HG03469 (cell line): ENCODE data around the gene AGPAT1.
"Not testable (repeated sequence)": the region's sequence is repeated elsewhere in the genome, so short reads cannot be mapped to it uniquely, and the experiment has no call there.

Experiments used
- ATAC-seq: cut with Tn5 transposase; IDR thresholded peaks from one replicate; pipeline ENCODE4 v1.9.1; 2021; ENCODE audit warnings: mild to moderate bottlenecking, moderate library complexity, moderate number of reproducible peaks; ENCODE audit not compliant: unreplicated experiment

Gene AGPAT1

DNA sequence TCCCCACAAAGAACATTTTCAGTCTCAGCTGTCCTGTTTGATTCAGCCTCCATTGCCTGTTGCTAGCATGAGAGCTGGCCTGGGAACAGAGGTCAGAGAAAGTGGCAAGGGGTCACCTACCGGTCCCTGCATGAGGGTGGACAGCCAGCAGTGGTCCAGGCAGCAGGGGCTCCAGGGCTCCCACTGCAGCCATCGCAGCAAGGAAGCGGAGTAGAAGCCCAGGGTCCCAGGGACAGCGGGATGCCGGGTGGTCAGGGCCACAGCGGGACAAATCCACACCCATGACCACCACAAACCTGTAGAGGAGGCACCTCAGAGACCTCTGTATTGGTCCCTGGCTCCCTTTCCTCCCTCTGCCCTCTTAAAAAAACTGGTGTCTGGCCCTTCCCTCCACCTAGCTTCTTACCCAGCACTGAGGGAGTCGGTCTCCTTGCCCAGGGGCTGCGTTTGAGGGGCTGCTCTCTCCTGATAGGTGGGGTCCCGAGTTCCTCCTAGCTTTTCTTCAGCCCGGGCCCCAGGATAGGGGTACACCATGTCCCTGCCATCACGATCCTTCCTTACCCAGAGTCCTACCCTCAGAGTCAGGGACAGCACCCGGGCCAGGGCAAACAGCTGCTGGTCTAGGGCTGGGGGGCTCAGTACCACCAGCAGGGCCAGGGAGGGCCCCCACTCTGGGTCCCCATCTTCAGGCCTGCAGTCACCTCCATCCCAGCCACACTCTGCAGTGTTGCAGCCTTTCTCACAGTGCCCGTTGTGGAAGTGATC lies 25.0 kb upstream of the AGPAT1 start:
- no peak for ATAC-seq

DNA sequence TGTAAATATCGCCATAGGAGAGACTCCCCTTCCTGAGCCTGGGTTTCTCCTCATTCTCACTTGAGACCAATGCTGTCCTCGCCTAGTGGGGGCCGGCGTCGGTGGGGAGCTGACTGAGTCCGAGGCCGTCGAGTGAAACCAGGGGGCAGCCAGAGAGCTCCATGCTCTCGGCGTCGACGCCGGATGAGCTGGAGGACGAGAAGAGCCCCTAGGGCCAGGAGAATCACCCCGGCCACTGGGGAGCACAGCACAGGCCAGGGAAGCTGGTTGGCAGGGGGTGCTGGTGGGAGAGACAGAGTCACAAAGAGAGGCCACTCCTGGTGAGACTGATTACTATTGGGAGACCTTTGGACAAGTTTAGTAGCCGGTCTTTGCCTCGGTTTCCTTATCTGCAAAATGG lies 23.0 kb upstream of the AGPAT1 start:
- no peak for ATAC-seq

DNA sequence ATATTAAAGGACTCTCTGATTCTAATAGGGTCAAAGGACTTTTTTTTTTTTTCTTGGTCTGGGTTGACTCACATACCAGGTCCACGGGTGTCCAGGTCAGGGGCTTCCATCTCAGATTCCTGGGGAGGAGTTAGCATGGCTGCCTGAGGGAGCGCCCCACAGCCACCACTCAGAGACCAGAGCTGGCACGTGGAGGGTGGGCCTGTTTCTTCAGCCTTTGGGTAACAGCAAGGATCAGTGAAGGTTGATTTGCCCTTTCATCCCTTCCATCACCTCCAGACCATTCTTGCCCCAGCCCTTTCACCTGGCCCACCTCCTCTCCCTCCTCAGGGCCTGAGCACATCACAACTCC lies 22.4 kb upstream of the AGPAT1 start:
- ATAC-seq = no peak

DNA sequence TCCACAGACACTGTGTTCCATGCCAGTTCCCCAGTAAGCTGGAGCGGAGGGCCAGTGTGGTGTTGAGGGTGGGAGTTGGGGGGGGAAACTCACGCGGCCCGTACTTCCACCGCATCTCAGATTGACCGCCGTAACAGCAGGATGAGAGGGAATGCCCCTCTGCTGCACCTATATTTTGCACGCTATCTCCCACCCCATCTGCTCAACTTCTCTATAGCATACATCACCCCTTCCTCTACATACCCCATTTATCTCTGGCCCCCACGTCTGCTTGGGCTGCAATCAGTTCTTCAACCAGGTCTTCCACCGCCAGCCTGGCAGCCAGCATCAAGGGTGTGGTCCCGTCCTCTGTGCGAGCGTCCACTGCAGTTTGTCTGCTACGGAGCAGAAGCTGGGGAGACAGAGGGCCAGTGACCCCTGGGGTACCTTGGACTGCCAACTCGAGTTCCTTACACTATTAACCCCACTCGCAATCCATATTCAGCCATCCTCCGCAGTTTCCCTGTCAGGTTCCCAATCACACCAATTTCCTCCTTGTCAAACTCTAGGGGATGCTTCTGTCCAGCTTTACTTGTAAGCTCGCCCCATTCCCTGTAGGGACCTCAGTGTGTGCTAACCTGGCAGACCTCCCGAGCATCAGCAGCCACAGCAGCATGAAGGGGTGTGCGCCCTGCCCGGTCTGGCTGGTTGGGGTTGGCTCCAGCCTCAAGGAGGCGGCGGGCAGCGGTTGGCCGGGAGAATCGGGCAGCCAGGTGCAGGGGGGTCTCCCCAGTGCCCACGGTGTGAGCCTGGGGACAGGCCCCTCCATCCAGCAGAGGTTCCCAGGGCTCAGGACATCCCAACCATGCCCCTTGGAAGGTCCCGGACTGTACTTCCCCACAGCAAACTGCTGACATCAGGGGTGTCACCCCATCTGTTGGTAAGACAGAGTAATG lies 21.1 kb upstream of the AGPAT1 start:
- no peak for ATAC-seq

DNA sequence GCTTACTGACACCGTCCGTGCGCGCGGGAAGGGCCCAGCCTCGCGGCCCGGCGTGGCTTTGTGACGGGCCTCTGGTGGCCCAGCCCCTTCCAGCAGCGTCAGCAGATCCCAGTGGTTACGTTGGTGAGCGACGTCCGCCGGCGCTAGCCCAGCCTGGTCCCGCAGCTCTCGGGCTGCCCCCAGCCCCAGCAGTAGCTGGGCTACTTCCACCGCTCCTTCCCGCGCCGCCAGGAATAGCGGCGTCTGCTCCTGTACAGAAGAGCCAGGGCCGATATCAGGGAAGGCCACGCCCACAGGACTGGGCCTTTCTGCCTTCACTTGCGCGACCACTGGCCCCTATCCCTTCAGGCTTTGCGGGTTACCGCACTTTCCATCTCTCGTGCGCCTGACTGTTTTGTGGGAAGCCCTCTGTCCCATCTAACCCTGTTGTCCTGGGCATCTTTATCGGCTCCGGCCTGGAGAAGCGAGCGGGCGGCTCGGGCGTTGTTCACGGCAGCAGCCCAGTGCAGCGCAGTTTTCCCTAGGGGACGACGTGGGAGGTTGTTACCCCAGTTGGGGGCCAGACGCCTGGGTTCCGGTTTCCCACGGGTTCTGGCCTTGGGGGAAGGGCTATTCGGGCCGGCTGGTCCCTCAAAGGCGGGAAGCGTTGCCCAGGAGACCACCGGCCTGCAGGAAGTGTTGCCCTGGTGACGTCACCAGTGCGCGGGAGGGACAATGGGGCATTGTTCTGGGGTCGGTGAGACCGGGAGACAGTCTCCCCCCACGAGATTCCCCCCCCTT lies 20.2 kb upstream of the AGPAT1 start:
- peak; percentile 53 for ATAC-seq

DNA sequence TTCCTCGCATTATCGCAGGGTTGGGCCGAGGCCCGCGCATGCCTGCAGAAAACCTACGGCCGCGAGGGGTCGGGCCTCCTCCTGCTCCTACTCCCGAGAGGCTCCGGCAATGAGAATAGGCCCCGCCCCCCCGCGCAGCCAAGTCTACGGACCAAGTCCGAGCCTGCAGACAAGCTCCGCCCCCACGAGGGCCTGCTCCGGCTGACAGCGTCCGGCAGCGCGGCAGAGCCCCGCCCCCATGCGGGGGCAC lies 19.7 kb upstream of the AGPAT1 start:
- ATAC-seq = peak; percentile 53

DNA sequence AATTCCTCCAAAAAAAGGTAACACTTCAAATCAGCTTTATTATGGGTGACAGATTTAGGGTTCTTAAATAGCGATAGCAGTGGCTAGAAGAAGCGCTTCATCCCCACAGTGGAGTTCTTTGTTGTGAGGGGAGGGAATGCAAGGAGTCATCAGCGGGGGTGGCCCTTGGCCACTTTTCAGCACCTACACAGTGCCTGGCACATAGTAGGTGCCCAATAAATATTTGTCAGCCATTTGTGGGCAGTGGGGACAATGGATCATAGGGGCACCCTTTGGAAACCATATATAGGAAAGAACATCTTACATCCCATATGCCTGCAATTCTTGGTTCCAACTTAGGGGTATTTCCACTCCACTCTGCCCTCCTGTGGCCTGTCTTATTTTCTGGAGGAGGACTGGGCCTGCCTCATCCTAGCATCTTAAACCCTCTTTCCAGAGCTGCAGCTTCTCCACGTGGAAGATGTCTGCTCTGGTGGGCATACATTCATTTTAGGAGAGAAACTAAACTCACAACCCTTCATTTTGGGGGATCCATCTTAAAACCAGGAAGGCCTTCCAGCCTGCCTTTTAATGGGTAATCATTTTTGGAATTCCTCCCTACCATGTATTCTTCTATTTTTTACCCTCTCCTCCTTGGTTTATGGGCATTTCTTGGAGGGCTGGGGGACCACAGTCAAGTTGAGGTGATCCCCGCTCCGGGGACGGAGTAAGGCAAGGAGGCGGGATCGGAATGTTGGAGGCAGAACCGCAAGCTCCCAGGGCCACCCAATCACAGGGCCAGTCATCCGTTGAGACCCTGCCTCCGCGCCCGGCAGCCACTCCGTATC lies 19.2 kb upstream of the AGPAT1 start:
- ATAC-seq = no peak

DNA sequence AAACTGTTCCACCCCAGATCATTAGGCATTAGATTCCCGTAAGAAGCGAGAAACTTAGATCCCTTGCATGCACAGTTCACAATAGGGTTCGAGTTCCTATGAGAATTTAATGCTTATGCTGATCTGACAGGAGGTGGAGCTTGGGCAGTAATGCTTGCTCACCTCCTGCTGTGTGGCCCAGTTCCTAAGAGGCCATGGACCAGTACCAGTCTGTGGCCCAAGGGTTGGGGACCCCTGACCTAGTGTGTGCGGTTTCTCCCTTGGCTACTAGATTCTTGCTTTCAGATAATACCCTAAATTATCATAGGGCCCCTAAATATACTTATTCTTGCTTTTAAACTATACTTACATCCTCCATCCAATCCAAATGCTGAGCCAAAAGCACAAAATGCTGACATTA lies 18.5 kb upstream of the AGPAT1 start:
- no peak for ATAC-seq

DNA sequence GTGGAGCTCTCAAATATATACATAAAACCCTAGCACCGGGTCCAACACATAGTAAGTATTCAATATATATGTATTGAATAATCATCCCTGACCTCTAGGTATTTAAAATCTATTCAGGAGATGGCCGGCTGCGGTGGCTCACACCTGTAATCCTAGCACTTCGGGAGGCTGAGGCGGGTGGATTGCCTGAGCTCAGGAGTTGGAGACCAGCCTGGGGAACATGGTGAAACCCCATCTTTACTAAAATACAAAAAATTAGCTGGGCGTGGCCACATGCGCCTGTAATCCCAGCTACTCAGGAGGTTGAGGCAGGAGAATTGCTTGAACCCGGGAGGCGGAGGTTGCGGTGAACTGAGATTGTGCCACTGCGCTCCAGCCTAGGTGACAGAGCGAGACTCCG lies 17.2 kb upstream of the AGPAT1 start:
- not testable (repeated sequence) for ATAC-seq

DNA sequence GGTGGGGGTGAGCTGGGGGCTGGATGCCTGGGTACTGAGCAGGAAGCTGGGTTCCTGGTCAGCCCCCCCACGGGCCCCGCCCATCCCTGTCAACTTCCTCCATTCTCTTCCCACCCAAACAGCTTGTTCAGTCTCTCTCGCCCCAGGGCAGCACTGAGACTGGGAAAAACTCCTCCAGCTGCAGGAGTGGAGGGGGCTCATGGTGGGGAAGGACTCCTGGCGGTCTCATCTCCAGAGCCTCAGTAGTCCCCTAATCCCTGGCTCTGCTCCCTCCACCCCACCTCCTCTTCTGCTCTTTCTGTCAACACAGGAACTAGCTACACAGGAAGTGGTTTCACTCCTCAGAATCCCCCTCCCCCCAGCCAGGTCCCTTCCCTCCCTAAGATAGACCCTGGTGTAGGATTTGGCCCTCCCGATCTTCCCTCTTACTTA lies 16.7 kb upstream of the AGPAT1 start, which contains the start of gene GPSM3:
Gene GPSM3 (minus strand): TSS at position 36 of the 432 bp plus-strand sequence. CDS start 130 bp downstream, outside the sequence.
- ATAC-seq = no peak

DNA sequence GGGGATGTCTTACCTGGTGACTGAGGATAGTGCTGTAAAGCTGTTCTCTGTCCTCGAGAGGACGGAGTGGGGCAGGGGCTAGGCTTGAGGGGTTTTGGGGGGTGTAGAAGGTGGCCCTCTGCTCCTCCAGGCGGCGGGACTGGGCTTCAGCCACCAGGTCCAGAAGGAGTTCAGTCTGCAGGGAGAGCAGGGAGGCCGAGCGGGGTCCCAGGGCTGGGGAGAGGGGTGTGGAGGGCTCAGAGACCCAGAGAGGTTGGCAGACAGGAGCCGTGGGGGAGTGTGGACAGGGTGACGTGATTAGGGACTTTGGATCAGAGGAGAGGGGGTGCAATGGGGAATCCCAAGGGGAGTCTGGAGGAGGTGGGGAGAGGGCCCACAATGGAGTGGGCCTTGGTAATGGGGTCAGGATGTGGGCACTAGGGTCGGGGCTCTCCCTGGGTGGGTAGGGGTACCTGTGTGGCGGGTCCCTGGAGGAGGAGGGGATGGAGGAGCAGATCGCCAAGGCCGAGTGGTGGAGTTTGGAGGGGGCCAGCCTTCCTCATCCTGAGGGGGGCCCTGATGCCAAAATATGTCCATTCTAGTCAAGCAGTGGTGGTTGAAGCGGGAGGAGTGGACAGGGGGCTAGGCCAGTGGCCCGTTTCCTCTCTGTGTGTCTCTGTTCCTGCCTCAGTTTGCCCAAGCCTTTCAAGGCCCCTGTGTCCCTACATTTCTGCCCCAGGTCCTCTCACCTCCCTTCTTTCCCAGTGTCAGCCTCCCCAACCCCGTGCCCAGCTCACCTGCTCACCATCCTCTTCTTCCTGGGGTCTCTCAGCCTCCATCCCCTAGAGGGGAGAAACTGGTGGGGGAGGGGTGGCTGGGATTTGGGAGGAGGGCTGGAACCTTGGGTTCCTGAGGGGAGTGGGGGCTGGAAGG lies 16.1 kb upstream of the AGPAT1 start:
- no peak for ATAC-seq

DNA sequence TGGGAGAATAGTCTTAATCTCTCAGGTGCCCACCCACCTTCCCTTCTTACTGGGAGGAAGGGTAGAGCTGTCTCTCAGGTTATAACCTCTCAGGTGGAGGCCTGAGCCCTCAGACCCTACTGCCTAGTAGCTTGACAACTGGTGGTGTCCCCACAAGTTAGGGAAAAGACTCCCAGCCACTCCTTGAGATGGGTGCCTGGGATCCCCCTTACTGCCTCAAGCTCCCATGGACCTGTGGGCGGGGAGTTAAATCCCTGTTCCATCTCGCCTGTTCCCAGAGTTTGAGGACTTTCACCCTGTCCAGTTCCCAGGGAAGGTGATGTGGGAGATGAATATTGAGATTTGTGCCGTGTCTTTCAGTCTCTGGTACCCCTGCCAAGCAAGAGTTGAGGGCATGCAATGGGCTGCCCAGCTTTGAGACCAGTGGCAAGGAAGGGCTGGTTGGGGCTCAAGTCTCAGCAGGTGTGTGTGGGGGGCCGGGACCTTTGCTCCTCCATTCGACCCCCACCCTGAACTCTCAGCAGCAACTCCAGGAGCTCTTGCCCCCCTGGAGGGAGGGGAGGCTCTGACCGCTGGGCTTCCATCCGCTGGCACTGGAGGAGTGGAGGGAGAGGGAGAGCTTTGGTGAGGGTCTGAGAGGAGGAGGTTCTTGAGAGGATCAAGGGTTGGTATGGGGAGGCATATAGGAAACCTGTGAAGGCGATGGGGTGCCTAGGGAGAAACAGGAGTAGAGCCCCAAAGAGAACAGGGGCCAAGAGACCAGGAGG lies 15.2 kb upstream of the AGPAT1 start:
- no peak for ATAC-seq

DNA sequence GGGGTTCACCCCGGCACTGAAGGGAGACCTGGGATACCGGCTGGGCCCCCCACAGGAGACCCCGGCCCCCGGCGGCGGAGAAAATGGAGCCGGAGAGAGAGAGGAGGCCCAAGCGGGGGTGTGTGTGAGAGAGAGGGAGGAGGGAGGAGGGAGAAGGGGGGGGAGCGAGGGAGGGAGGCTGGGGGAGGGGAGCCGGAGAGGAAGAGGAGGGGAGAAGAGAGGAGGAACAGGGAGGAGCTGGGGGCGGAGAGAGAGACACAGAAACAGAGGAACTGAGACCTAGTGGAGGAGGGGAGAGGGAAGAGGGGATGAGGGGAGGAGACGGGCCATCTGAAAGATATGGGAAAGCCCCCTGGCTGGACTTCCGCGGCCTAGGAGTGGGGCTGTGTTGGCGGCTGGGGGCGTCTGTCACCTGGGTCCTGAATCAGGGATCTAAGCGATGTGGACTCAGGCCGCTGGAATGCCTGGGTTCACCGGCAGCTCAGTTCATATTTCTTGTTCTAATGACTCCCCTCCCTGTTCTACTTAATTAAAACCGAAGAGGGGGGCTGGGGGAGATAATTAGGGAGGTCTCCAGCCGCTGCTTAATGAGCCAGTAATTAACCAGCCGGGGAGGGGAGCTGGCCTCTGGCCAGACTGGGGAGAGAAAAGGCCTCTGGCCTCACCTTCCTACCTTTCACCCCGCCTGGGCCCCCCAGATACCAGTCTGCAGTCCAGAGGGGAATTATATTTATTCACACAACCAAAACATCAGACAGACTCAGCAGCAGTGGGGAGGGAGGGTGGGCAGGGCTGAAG lies 14.4 kb upstream of the AGPAT1 start, which contains the start of gene PBX2:
Gene PBX2 (minus strand): TSS at position 149 of the 798 bp plus-strand sequence. CDS start 287 bp downstream, outside the sequence.
- no peak for ATAC-seq

DNA sequence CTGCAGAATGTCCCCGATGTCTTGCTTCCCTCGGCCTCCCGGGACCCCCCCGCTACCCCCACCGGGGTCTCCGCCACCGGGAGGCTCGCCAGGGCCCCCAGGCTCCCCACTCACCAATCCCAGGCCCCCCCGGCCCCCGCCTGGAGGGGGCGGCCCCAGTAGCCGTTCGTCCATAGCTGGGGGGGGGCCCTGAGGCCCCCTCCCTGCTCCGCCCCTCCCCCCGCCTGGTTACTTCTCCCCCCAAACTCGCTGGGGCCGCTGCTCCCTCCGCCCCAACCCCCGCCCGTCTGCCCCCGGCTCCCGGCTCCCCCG lies 13.8 kb upstream of the AGPAT1 start:
- no peak for ATAC-seq

DNA sequence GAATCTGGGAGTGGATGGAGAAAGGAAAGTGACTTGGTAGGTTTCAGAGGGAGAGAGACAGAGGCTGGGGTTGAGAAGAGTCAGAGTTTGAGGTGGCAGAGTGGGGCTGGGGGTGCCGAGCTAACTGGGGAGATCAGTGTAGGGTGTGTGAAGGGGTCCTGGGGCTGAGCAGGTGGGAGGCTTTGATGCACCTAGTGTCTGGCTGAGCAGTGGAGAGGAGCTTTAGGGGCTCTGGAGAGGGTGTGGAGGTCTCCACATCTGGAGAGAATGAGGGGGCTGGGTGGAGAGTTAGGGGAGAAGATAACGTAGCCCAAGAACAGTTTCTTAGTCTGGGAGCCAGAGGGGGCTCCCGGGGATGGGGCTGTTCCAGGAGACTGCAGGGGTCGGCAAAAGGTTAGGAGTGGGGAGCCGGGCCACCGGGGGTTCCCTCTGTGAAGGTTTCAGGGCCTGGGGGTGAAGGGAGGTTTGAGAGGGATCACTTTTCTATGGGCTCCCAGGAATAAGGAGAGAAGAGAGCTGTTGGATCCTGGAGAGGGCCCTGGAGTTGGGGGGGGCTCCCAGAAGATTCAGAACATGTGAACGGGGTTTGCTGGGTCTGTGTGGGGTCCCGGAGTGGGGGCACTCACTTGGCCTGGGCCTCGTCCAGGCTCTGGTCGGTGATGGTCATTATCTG lies 13.3 kb upstream of the AGPAT1 start:
- no peak for ATAC-seq

DNA sequence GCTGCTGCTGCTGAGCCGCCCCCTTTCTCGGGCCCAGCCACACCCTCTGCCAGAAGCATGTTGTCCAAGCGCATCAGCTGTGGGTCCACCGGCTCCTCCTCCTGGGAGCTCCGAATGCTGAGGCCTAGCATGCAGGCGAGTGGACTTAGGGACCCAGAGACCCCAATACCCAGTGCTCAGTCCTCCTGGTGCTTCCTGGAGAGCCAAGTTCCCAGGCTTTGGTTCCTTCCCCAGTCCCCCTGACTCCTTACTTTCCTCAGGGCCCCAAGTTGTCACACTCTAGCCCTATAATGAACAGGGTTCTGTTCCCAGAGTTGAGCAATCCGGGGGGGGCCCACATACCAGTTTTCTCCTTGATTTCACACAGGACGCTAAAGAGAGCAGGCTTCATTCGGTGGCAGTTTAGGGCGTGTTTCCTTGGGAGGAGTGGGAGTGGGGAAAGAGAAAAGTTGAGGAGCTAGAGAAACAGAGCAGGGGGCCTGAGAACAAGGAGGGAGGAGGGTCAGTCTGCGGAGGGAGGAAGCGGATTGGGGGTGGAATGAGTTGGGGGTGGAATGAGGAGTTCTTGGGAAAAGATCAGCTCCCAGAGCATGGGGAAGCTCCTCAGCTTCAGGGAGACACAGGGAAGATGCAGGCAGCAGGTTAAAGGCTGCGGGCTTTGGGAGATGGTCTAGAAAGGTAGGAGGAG lies 12.6 kb upstream of the AGPAT1 start:
- ATAC-seq = no peak
